DOHH2 (cell line): Measurements from ENCODE around the gene CEACAM3.

Experiments
- H3F3A ChIP-seq: fragments of 200-600 bp; sonication (generic), shearing (Covaris generic); 2 replicates; pipeline ENCODE4 v1.6.0; 2016; ENCODE audit warnings: antibody characterized with exemption, mild to moderate bottlenecking; ENCODE audit not compliant: control insufficient read depth, insufficient read depth
- H3K27ac ChIP-seq: fragments of 200-600 bp; sonication (generic); 2 replicates; pipeline ENCODE4 v1.5.1; 2014; ENCODE audit warnings: low read depth, mild to moderate bottlenecking, low read length, moderate library complexity
- H3K27me3 ChIP-seq: fragments of 200-600 bp; sonication (generic); 2 replicates; pipeline ENCODE4 v1.6.1; 2014; ENCODE audit warnings: mild to moderate bottlenecking, low read length, mixed read lengths; ENCODE audit not compliant: control insufficient read depth
- H3K36me3 ChIP-seq: fragments of 200-600 bp; sonication (generic); 2 replicates; pipeline ENCODE4 v1.6.1; 2014; ENCODE audit warnings: mild to moderate bottlenecking, low read length, moderate library complexity, mixed read lengths; ENCODE audit not compliant: control insufficient read depth
- H3K4me1 ChIP-seq: fragments of 200-600 bp; sonication (generic); 2 replicates; pipeline ENCODE4 v1.6.1; 2014; ENCODE audit warnings: mild to moderate bottlenecking, low read length, mixed read lengths; ENCODE audit not compliant: control insufficient read depth
- H3K4me2 ChIP-seq: fragments of 200-600 bp; sonication (generic); 2 replicates; pipeline ENCODE4 v1.6.0; 2014; ENCODE audit warnings: mild to moderate bottlenecking, low read length, moderate library complexity
- H3K4me3 ChIP-seq: fragments of 200-600 bp; sonication (generic); 2 replicates; pipeline ENCODE4 v1.5.1; 2014; ENCODE audit warnings: mild to moderate bottlenecking, low read length, mixed read lengths
- H3K79me2 ChIP-seq: fragments of 200-600 bp; sonication (generic); 2 replicates; pipeline ENCODE4 v1.6.1; 2014; ENCODE audit warnings: mild to moderate bottlenecking, low read length, mixed read lengths; ENCODE audit not compliant: control insufficient read depth
- H3K9me2 ChIP-seq: fragments of 200-600 bp; sonication (generic); replicated peaks from 2 replicates; pipeline ENCODE4 v1.6.1; 2014; ENCODE audit warnings: mild to moderate bottlenecking, low read length, mixed read lengths; ENCODE audit not compliant: control insufficient read depth
- H3K9me3 ChIP-seq: fragments of 200-600 bp; sonication (generic); 2 replicates; pipeline ENCODE4 v1.6.1; 2014; ENCODE audit warnings: antibody characterized with exemption, low read length, mixed read lengths; ENCODE audit not compliant: control insufficient read depth, insufficient read depth
- H4K20me1 ChIP-seq: fragments of 200-600 bp; sonication (generic); 2 replicates; pipeline ENCODE4 v1.6.0; 2014; ENCODE audit warnings: low read depth, mild to moderate bottlenecking, antibody characterized with exemption, low read length, moderate library complexity; ENCODE audit not compliant: control insufficient read depth, insufficient read depth
- EZH2phosphoT487 ChIP-seq: fragments of 200-600 bp; sonication (generic); IDR thresholded peaks from 2 replicates; pipeline ENCODE4 v1.6.1; 2017; ENCODE audit warnings: borderline replicate concordance, mild to moderate bottlenecking, antibody characterized with exemption, low read length, moderate library complexity, mixed read lengths
- TF ChIP-seq, protein P1 (sequence below): fragments of 200-600 bp; sonication (generic); IDR thresholded peaks from one replicate; pipeline ENCODE4 v1.5.1; 2014; ENCODE audit warnings: antibody characterized with exemption, mild to moderate bottlenecking, low read depth, low read length; ENCODE audit not compliant: poor library complexity, severe bottlenecking

CEACAM3 gene

DNA sequence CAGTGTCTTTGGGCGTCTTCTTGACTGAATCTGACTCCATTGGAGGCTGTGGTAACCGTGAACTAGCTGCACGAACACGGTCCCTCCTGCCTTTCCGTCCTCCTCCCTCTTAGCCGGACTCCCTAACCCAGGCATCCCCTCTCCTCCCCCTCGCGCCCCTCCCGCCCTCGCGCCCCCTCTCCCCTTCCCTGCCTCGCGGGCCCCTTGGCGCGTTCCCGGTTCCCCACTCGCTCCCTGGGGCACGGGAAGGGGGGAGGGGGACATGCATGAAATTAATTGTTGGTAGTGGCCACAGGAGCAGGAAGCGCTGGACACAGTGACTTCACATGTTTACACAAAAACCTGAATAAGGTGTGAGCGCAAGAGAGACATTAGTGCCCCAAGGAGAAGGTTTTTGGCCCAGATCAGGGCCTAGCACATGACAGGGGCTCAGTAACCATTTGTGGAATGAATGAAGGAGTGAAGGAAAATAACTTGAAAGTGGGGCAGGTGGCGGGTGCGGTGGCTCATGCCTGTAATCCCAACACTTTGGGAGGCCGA is 48.7 kb downstream of the CEACAM3 start:
- Histone ChIP-seq H3K36me3 (no peaks in the 10 kb centered on the region), H4K20me1 (no peaks in the 10 kb centered on the region)

DNA sequence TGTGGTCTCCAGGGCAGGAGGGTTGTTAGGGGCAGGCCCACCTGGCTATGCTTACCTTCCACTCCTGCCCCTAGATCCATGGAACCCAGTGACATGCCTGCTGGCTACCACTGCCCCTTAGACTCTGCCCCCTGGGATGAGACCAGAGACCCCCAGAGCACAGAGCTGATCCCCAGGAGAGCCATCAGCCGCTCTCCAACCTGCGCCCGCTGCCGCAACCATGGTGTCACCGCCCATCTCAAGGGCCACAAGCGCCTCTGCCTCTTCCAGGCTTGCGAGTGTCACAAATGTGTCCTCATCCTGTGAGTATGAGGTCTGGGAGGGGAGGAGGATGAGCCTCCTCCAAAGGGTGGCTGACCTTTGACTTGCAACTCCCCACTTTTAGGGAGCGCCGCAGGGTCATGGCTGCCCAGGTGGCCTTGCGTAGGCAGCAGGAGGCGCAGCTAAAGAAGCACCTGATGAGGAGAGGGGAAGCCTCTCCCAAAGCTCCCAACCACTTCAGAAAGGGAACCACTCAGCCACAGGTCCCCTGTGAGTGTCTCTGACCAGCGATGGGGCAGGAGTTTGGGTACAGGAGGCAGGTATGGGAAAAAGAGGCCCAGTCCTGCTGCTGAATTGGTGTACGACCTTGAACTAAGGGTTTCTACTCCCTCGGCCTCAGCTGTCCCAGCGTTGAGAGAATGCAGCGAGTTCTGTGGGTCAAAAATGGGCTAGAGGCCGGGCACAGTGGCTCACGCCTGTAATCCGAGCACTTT is 51.1 kb downstream of the CEACAM3 start:
- Histone ChIP-seq H3K9me3 (no peaks in the 10 kb centered on the region), H3K4me2 (no peak overlapping the region), H3K27ac (no peak overlapping the region), H4K20me1 (no peaks in the 10 kb centered on the region), H3K36me3 (no peaks in the 10 kb centered on the region), H3K79me2 (no peaks in the 10 kb centered on the region), H3K4me3 (no peak overlapping the region), H3F3A (no peaks in the 10 kb centered on the region), H3K9me2 (no peaks in the 10 kb centered on the region), H3K4me1 (no peaks in the 10 kb centered on the region), H3K27me3 (peaks cover 25% of the 10 kb centered on the region)
- TF ChIP-seq, protein P1, sequence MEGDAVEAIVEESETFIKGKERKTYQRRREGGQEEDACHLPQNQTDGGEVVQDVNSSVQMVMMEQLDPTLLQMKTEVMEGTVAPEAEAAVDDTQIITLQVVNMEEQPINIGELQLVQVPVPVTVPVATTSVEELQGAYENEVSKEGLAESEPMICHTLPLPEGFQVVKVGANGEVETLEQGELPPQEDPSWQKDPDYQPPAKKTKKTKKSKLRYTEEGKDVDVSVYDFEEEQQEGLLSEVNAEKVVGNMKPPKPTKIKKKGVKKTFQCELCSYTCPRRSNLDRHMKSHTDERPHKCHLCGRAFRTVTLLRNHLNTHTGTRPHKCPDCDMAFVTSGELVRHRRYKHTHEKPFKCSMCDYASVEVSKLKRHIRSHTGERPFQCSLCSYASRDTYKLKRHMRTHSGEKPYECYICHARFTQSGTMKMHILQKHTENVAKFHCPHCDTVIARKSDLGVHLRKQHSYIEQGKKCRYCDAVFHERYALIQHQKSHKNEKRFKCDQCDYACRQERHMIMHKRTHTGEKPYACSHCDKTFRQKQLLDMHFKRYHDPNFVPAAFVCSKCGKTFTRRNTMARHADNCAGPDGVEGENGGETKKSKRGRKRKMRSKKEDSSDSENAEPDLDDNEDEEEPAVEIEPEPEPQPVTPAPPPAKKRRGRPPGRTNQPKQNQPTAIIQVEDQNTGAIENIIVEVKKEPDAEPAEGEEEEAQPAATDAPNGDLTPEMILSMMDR, result no peak
- no peak for TF ChIP-seq EZH2phosphoT487

More for the DNA sequence above, 48.7 kb downstream of the CEACAM3 start:
- peaks cover 3% of the 10 kb centered on the region; the same call in 1 of the 2 replicates for H3K27me3 ChIP-seq
- H3K9me2 ChIP-seq, result no peaks in the 10 kb centered on the region
- no peak overlapping the region for H3K4me3 ChIP-seq
- no peaks in the 10 kb centered on the region for H3K9me3 ChIP-seq
- no peaks in the 10 kb centered on the region for H3K79me2 ChIP-seq
- no peak overlapping the region for H3K4me2 ChIP-seq
- H3F3A ChIP-seq, result no peaks in the 10 kb centered on the region
- no peak overlapping the region for H3K27ac ChIP-seq
- peaks cover 5% of the 10 kb centered on the region; the same call in 1 of the 2 replicates for H3K4me1 ChIP-seq
- no peak for TF ChIP-seq EZH2phosphoT487
- TF ChIP-seq, protein P1, result no peak

DNA sequence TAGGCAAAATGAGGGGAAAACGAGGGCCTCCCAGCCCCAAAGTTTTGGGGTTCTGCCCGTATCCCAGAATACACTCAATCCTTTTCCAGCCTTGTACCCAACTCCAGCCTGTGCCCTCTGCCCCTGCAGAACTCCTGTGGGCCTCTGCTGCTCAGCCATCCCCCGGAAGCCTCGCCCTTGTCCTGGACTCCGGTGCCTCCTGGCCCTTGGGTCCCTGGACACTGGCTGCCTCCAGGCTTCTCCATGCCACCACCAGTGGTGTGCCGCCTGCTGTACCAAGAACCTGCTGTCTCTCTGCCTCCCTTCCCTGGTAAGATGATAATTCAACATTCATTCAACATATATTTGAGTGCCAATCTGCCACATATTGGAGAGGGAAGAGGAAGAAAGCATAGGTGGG is 52.3 kb downstream of the CEACAM3 start:
- TF ChIP-seq, protein P1, result no peak
- TF ChIP-seq EZH2phosphoT487, result no peak
- no peaks in the 10 kb centered on the region for H4K20me1 ChIP-seq
- no peaks in the 10 kb centered on the region for H3K4me1 ChIP-seq
- no peak overlapping the region for H3K4me3 ChIP-seq
- no peaks in the 10 kb centered on the region for H3K36me3 ChIP-seq
- H3K79me2 ChIP-seq, result no peaks in the 10 kb centered on the region
- no peak overlapping the region for H3K4me2 ChIP-seq
- H3K27ac ChIP-seq, result no peak overlapping the region
- no peaks in the 10 kb centered on the region for H3F3A ChIP-seq
- H3K9me2 ChIP-seq, result no peaks in the 10 kb centered on the region
- peaks cover 29% of the 10 kb centered on the region for H3K27me3 ChIP-seq
- H3K9me3 ChIP-seq, result no peaks in the 10 kb centered on the region
